GM12875 (cell line): Measurements from ENCODE around the gene ADA.

Experiments used
- H3K4me3 ChIP-seq: one replicate; pipeline ENCODE4 v1.5.1; 2011; ENCODE audit warnings: low read depth, low read length, control low read depth
- TF ChIP-seq, protein P1 (sequence below): IDR thresholded peaks from 2 replicates; pipeline ENCODE4 v1.5.1; 2011; ENCODE audit warnings: low read depth, mild to moderate bottlenecking, control low read depth, inconsistent platforms, low read length, moderate library complexity, borderline replicate concordance; ENCODE audit not compliant: insufficient read depth

The ADA gene

DNA sequence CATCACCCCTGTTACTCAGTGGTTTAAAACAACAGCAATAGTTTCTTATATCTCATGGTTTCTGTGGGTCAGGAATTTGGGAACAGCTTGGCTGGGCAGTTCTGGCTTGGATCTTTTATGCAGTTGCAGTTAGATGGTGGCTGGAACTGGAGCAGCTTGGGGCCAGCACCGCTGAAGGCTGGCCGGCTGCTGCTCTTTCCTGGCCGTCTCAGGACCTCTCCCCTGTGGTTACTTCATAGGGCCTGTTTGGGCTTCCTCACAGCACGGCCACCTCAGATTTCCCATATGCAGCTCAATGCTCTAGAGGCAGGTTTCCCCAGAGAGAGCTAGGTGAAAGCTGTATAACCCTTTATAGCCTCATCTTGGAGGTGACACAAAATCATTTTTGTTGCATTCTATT is 53.6 kb downstream of the ADA start:
- TF ChIP-seq, protein P1, sequence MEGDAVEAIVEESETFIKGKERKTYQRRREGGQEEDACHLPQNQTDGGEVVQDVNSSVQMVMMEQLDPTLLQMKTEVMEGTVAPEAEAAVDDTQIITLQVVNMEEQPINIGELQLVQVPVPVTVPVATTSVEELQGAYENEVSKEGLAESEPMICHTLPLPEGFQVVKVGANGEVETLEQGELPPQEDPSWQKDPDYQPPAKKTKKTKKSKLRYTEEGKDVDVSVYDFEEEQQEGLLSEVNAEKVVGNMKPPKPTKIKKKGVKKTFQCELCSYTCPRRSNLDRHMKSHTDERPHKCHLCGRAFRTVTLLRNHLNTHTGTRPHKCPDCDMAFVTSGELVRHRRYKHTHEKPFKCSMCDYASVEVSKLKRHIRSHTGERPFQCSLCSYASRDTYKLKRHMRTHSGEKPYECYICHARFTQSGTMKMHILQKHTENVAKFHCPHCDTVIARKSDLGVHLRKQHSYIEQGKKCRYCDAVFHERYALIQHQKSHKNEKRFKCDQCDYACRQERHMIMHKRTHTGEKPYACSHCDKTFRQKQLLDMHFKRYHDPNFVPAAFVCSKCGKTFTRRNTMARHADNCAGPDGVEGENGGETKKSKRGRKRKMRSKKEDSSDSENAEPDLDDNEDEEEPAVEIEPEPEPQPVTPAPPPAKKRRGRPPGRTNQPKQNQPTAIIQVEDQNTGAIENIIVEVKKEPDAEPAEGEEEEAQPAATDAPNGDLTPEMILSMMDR, result no peak
- H3K4me3 ChIP-seq, result no peak overlapping the region

DNA sequence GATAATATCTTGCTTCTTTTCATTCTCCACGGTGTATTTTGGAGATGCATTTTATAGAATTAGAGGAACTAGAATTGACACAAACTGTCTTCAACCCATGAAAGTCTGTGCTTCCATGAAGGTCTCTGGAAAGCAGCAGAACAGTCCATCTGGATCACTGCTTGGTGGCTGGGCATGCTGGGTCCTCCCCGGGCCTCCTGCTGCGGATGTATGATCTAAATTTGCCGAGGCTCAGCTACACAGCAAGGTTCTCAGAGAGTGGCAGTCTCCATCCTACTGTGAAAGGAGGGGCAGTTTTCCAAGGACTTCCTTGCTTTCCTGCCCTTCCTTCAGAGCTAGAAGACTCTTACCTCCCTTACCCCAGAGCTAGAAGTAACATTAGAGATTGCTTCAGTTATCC is 54.0 kb downstream of the ADA start:
- no peak overlapping the region for H3K4me3 ChIP-seq

DNA sequence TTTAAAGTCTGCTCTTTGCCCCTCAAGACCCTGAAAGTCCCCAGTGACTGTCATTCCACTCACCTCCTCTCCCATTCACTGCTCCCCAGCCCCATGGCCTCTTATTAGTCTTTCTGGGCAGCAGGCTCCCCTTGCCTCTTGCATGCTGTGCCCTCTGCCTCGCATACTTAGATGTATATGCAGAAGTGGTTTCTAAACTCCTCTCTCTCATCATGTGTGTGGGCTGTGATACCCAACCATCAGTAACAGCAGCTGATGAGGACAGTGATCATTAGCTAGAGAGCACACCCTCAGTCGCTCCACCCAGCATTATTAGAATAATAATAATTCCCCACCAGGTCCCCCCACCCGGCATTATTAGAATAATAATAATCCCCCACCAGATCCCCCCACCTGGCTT is 54.6 kb downstream of the ADA start:
- TF ChIP-seq, protein P1, result no peak
- H3K4me3 ChIP-seq, result no peak overlapping the region

More for the DNA sequence above, 54.0 kb downstream of the ADA start:
- TF ChIP-seq, protein P1, result no peak

DNA sequence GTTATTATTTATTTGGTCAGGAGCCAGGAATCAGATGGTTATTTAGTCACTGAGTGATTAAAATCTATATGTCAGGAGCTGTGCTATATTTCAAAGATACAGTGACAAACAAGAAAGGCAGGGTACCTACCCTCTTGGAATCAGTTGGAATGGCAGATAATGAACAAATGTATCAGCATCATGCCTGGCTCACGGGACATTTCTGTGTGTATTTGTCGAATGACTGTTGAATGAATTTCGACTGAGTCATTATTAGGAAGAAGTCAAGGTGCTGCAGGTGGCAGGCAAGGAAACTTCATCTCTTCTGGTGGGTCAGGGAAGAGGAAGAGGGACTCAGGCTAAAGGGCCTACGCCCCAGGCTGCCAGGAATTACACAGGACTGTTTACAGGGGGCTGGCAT is 55.5 kb downstream of the ADA start:
- TF ChIP-seq, protein P1, result no peak
- H3K4me3 ChIP-seq, result no peak overlapping the region

DNA sequence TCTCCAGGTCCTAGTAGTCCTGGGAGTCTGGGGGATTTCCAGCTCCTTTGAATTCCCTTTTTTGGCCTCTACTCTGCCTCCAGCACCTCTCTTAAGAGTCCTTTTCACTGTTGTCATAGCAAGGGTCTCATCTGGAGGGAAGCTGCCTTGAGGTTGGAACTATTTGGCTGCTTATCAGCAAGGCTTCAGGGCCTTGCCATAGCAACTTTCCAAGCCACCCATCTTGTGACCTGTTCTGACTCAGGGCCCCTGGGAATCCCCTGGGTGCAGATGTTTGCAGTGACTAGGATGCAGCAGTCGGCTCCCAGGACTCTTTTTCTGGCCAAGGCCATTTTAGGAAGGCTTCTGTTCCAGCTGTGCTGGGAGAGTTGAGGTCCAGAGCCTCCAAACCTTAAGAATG is 56.8 kb downstream of the ADA start:
- TF ChIP-seq, protein P1, result no peak

DNA sequence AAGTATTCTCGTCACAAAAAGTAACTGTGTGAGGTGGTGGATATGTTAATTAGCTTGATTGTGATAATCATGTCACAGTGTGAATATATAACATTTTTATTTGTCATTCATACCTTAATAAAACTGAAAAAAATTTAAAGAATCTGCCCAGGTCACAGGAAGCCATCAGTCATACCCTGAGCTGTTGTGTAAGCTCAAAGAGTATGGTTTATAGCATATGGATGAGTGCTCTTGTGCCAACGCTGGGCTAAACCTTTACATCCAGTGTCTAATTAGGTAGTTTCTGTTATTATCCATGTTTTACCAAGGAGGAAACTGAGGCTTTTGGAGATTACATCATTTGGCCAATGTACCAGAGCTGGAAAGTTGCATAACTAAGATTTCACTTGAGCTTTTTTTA is 57.7 kb downstream of the ADA start:
- H3K4me3 ChIP-seq, result no peak overlapping the region

More for the DNA sequence above, 56.8 kb downstream of the ADA start:
- H3K4me3 ChIP-seq, result no peak overlapping the region

DNA sequence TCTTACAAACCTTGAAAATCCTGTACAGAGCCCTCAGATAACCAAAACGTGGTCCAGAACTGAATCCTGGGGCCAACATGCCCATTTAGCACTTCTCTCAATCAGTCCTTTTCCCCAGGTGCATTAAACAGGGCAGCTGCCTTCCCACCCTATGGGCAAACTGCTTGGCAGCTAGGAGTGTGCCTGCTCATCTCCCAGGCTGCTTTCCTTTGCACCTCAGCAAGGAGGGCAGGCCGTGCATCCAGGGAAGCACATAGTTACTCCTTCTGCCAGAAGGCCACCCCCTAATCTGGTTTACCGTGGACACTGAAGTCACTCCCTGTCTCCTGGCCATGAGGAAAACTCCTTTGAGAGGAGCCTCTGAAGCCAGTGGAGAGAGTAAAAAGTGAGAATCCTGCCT is 59.1 kb downstream of the ADA start:
- TF ChIP-seq, protein P1, result no peak
- H3K4me3 ChIP-seq, result no peak overlapping the region

More for the DNA sequence above, 57.7 kb downstream of the ADA start:
- TF ChIP-seq, protein P1, result no peak
